ENCODE results near the gene KLHDC4. TPM values are rescaled to one million over a fixed set of nuclear protein-coding genes. Genes with fewer than 3 reads are reported as not detected.

Gene KLHDC4
- total RNA-seq, 1 experiment from 2014 or later: 117 TPM

DNA sequence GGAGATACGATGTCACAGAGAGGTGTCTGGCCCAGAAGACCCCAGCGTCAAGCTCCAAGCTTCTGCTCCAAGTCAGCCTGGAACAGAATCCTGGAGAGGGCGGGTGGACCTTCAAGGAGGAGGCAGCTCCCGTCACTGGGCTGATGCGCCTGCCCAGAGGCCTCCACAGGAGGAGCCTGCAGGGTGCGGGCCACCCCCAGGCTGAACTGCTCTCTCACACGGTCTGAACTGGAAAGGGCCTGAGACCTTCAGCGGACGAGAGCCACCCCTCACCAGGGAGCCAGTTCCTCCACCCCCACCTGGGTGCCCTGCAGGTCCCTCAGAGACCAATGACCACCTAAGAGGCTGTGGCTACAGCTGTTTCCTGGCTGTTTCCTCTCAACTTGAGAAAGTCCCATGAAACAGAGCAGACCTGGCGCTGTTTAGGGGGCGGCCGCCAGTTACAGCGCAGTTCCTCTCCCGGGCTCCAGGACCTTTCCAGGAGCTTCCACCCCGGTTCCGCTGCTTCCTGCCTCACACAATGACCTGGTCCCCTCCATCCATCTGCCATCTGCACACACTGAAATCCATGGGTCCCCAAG lies 36.0 kb upstream of the KLHDC4 start:
- peaks cover 11% of the 10 kb centered on the region for H3K9me3 Mint-ChIP-seq (ENCODE audit: unreplicated experiment)
- ChIA-PET CTCF (no interaction called here), POLR2A (no interaction called here)
- BruUV-seq (replicated peaks): no TSS peak
- no peaks in the 10 kb centered on the region for H3K27me3 ChIP-seq (replicated peaks; ENCODE audit: control insufficient read depth, insufficient read depth, low read length)
- no peak overlapping the region for H3K4me3 Mint-ChIP-seq (ENCODE audit: unreplicated experiment)
- intact Hi-C loops (cut with micrococcal nuclease; ENCODE audit: unreplicated experiment): no loop called here
- H3K4me1 Mint-ChIP-seq (ENCODE audit: low read depth, unreplicated experiment): peaks cover 7% of the 10 kb centered on the region
- no peaks in the 10 kb centered on the region for H3K27me3 Mint-ChIP-seq (ENCODE audit: insufficient read depth, unreplicated experiment)
- H3K4me1 ChIP-seq: peaks cover 10% of the 10 kb centered on the region
- no peak for DNase-seq
- no peaks in the 10 kb centered on the region for H3K36me3 ChIP-seq (ENCODE audit: control insufficient read depth, insufficient read depth, low read length)
- TF ChIP-seq, protein P1, sequence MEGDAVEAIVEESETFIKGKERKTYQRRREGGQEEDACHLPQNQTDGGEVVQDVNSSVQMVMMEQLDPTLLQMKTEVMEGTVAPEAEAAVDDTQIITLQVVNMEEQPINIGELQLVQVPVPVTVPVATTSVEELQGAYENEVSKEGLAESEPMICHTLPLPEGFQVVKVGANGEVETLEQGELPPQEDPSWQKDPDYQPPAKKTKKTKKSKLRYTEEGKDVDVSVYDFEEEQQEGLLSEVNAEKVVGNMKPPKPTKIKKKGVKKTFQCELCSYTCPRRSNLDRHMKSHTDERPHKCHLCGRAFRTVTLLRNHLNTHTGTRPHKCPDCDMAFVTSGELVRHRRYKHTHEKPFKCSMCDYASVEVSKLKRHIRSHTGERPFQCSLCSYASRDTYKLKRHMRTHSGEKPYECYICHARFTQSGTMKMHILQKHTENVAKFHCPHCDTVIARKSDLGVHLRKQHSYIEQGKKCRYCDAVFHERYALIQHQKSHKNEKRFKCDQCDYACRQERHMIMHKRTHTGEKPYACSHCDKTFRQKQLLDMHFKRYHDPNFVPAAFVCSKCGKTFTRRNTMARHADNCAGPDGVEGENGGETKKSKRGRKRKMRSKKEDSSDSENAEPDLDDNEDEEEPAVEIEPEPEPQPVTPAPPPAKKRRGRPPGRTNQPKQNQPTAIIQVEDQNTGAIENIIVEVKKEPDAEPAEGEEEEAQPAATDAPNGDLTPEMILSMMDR (IDR thresholded peaks at IDR 0.05; ENCODE audit: insufficient read depth in 1 of 2, low read depth in 1 of 2, low read length in 1 of 2, severe bottlenecking in 1 of 2, unreplicated experiment in 1 of 2): no peak
- H3K36me3 Mint-ChIP-seq (ENCODE audit: insufficient read depth, unreplicated experiment): peaks cover 11% of the 10 kb centered on the region
- no peak overlapping the region for H3K4me3 ChIP-seq (ENCODE audit: low read depth, low read length)
- peaks cover 15% of the 10 kb centered on the region for H3K9me3 ChIP-seq
- H3K27ac Mint-ChIP-seq (ENCODE audit: unreplicated experiment): no peak overlapping the region

DNA sequence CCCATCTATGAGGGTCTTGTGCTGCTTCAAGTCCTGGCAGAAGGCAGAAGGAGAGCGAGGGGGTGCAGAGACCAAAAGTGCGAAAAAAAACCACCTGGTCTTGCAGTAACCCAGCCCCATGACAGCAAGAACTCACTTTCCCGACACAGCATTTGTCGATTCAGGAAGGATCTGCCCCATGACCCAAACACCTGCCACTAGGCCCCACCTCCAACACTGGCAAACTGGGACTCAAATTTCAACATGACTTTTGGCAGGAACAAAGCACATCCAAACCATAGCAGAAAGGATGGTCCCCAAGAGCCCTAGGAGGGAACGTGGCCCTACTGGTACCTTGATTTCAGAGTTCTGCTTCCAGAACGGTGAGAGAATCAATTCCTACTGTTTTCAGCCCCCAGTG lies 34.7 kb upstream of the KLHDC4 start:
- intact Hi-C loops (cut with micrococcal nuclease; ENCODE audit: unreplicated experiment): no loop called here
- Histone ChIP-seq H3K27me3 (replicated peaks; ENCODE audit: control insufficient read depth, insufficient read depth, low read length) (no peaks in the 10 kb centered on the region), H3K9me3 (peaks cover 15% of the 10 kb centered on the region), H3K4me1 (no peaks in the 10 kb centered on the region), H3K36me3 (ENCODE audit: control insufficient read depth, insufficient read depth, low read length) (no peaks in the 10 kb centered on the region), H3K4me3 (ENCODE audit: low read depth, low read length) (no peak overlapping the region)
- Mint-ChIP-seq H3K4me3 (ENCODE audit: unreplicated experiment) (no peak overlapping the region), H3K27me3 (ENCODE audit: insufficient read depth, unreplicated experiment) (no peaks in the 10 kb centered on the region), H3K27ac (ENCODE audit: unreplicated experiment) (no peak overlapping the region), H3K36me3 (ENCODE audit: insufficient read depth, unreplicated experiment) (peaks cover 7% of the 10 kb centered on the region), H3K4me1 (ENCODE audit: low read depth, unreplicated experiment) (no peaks in the 10 kb centered on the region), H3K9me3 (ENCODE audit: unreplicated experiment) (peaks cover 11% of the 10 kb centered on the region)
- BruUV-seq (replicated peaks): no TSS peak
- no peak for DNase-seq
- ChIA-PET POLR2A (no interaction called here), CTCF (no interaction called here)
- TF ChIP-seq, protein P1 (IDR thresholded peaks at IDR 0.05; ENCODE audit: insufficient read depth in 1 of 2, low read depth in 1 of 2, low read length in 1 of 2, severe bottlenecking in 1 of 2, unreplicated experiment in 1 of 2): no peak

DNA sequence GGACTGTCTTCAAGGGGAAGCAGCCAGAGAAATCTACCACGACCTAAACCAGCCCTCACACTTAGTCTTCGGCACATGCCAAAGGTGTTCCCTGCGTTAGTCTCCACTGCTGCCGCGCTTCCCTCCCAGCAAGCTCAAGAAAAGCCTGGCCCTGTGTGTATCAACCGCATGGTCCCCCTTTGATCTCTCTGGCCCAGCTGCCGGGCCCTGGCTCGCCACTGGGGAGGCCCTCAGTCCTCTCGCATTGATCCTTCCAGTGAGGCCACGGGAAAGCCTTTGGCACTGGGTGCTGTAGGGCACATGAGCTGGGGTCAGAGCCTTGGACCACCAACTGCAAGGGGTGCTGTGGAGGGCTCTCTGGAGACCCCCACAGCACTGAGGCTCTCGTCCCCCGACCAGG lies 29.6 kb upstream of the KLHDC4 start:
- H3K4me1 ChIP-seq: peaks cover 11% of the 10 kb centered on the region
- H3K9me3 ChIP-seq: 0 out of 2 replicates have a peak, but pooled peaks cover 5% of the 10 kb centered on the region
- Mint-ChIP-seq H3K27ac (ENCODE audit: unreplicated experiment) (no peak overlapping the region), H3K36me3 (ENCODE audit: insufficient read depth, unreplicated experiment) (no peaks in the 10 kb centered on the region), H3K4me3 (ENCODE audit: unreplicated experiment) (no peak overlapping the region), H3K9me3 (ENCODE audit: unreplicated experiment) (peaks cover 11% of the 10 kb centered on the region), H3K27me3 (ENCODE audit: insufficient read depth, unreplicated experiment) (no peaks in the 10 kb centered on the region), H3K4me1 (ENCODE audit: low read depth, unreplicated experiment) (peaks cover 19% of the 10 kb centered on the region)
- POLR2A ChIA-PET: no interaction called here
- intact Hi-C loops (cut with micrococcal nuclease; ENCODE audit: unreplicated experiment): no loop called here
- DNase-seq: no peak
- H3K36me3 ChIP-seq (ENCODE audit: control insufficient read depth, insufficient read depth, low read length): no peaks in the 10 kb centered on the region
- H3K4me3 ChIP-seq (ENCODE audit: low read depth, low read length): no peak overlapping the region
- TF ChIP-seq, protein P1 (IDR thresholded peaks at IDR 0.05; ENCODE audit: insufficient read depth in 1 of 2, low read depth in 1 of 2, low read length in 1 of 2, severe bottlenecking in 1 of 2, unreplicated experiment in 1 of 2): no peak
- CTCF ChIA-PET: no interaction called here
- no peaks in the 10 kb centered on the region for H3K27me3 ChIP-seq (replicated peaks; ENCODE audit: control insufficient read depth, insufficient read depth, low read length)
- BruUV-seq (replicated peaks): no TSS peak

Data from Caco-2 (cell line).